HG02852 (cell line): Measurements from ENCODE around the gene PHGDH.

Experiments used
- ATAC-seq: cut with Tn5 transposase; IDR thresholded peaks from one replicate; pipeline ENCODE4 v1.9.1; 2021; ENCODE audit warnings: mild to moderate bottlenecking, moderate library complexity; ENCODE audit not compliant: unreplicated experiment

The PHGDH gene

DNA sequence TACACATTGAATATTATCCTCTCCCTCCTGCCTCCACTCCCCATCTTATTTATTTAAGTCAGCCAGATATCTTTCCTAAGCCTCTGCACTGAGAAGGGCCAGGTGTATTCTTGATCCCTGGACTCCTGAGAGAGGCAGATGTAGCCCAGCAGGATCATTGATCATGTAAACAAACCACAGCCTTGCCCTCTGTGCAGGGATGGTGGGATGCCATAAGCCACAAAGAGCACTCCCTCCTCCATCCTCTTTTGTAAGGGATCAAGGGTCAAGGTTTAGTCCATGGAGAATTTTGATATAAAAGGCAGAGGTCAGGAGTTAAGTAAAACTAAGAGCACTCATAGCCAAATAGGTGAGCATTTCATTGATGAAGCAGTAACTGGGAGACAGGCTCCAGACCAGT lies 17.3 kb downstream of the PHGDH start:
- no peak for ATAC-seq

DNA sequence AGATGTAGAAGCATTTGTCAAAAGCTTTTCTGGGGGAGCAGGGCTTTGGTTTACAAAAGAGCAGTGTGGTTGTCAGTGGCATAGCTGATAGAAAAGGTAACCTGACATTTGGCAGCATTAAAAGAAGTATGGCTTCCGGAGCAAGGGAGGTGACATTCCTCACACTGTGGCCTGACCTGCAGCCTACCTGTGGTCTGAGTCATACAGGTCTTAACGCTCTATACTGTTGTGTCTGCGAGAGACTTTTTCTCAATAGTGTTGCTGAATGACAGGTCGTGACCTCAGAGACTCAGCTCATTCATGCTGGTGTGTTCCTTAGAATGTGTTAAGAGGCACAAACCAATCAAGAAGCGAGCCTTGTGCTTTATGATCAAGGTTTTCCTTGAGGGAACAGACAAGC lies 19.3 kb downstream of the PHGDH start:
- no peak for ATAC-seq

DNA sequence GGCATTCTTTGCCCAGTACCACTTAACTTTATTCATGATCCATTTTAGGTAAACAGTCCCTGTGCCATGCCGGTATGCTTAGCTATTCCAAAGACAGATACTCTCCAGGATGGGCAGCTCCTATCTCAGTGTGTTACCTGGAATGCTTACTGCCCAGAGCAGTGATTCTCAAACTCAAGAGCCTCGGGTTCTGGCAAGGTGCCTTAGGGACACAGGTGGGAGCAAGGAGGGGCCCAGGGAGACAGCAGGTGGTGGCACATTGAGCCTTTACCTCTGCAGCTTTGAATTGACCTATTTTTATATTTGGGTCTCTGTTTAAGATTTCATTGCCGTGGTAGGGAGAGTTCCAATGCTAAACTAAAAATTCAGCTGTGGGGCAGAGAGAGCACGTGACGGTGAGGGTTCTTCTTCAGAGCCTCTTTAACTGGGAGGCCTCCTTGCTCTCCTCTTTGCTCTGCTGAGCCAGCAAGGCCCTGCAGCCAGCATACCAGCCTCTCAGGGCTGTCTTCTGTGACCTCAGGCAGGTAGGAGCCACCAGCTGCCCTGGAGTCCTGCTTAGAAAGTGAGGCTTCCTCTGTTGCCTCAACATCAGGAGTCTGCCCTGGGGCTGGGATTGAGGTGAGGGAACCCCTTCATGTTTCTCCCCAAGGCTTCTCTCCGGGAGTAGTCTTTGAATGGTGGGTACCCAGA lies 20.2 kb downstream of the PHGDH start:
- no peak for ATAC-seq

DNA sequence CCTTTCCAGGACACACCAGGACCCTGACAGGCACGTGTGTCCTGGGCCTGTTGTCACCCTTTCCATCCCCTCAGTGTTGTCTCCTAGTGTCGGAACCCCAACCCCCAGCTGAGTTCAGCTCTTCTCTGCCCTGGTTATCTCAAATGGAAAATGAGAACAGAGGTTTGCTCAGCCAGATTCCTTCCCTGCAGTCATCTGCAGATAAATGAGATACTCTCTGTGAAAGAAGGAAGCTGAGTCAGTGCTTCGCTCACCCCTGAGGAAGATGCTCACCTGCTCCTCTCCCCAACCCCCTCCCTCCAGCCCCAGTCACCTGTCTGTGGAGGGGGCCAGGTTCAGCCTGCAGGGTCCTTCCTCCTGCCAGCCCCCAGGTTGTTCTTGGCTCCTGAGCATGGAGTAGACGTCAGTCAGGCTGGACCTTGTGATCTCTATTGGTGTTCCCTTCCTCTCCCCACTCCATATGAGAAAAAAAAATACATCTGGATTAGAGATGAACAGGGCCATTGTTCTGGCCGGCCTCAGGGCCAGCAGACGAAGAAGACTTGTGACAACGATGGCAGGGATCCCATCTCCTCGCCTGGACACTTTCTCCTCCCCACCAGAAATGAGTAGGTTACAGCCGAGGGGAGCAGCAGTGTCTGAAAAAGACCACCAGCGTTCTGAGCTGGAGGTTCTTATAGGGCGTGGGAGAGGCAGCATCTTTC lies 20.9 kb downstream of the PHGDH start:
- no peak for ATAC-seq

DNA sequence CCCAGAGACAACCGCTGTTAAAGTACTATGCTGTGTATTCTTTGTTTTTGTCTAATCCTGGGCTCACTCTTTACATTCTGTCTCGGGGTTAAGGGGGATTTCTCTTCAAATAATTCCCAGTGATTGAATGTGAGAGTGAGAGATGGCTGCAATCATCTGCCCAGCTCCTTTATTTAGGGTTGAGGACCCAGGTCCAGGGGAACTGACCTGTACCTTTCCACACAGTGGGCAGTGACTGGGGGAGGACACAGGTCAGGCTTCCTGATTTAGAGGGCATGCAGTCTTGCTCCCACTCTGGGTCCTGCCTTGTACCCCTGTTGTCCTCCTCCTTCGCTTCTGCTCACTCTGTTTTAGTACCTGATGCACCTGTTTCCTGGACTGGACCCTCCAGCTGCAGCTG lies 22.0 kb downstream of the PHGDH start:
- no peak for ATAC-seq

DNA sequence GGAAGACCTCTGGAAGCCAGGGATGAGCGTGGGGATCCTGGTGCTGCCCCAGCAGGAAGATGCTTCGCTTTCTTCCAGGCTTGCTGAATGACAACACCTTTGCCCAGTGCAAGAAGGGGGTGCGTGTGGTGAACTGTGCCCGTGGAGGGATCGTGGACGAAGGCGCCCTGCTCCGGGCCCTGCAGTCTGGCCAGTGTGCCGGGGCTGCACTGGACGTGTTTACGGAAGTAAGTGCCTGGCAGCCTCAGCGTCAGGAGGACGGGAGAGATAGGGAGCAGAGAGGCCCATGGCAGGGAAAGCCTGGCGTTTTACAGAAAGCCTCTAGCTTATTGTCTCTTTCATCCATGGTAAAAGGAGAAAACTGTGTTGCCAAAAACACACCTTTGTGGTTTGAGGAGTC lies 23.5 kb downstream of the PHGDH start:
- no peak for ATAC-seq

DNA sequence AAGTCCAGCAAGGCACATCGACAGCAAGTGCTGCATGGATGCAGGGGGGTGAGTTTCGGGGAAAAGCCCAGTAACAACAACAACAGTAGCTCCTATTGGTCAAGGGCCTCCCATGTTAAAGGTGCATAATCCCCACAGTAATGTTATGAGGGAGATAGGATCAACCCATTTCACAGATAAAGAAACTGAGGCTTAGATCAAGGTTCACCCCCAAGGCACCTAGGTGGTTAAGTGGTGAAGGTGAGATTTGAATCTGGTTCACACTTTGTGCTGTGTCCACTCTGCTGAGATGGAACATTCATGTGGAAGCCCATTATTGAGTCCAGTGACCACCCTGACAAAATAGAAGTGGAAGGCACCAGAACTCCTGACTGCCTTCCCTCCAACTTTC lies 24.9 kb downstream of the PHGDH start:
- ATAC-seq: no peak

DNA sequence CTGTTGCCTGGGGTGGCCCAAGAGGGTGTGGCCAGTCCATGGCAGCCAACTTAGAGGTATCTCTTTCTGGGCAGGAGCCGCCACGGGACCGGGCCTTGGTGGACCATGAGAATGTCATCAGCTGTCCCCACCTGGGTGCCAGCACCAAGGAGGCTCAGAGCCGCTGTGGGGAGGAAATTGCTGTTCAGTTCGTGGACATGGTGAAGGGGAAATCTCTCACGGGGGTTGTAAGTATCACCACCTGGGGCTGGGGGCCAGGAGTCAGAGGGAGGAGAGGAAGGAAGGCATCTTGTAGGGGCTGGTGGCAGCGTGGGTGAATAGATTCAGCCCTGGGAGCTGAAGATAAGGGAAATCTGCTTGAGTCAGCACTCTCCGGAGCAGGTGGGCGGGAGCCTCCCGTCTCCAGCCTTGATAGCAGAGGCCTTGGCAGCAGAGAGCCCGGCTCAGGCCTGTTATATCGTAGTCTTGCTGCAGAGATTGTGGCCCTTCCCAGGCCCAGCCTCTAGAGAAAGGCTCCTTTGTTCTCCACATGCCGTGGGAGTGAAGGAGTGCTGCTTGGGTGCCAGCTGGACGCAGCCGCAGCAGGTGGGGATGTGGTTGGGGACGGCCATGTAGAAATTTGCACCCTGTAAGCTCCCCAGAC lies 25.4 kb downstream of the PHGDH start:
- no peak for ATAC-seq

DNA sequence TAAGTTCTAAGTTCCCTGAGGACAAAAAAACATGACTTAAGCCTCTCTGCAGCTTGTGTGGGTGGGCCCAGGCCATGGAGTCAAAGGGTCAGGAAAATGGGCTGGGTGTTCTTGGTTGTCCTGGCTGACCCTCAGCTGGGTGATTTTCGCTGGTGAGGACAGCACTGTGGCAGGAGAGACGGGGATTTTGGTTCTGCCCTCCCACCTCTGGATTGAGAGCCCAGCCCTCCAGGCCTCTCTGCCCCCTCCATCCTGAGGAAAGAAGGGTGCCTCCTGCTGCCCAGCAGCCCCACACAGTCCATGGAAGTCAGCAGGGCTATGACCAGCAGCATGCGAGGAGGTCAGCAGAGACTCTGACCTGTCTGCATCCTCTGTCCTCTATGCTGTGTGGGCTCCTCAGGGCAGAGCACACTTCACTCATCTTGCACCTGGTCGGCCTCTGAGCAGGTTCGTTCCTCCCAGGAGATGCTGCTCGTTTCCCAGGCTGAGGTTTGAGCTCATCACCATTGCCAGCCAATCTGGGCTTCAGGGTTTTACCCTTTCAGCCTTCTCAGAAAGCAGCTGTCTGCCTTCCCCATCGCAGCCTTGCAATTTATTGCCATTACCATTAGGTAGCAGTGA lies 26.5 kb downstream of the PHGDH start:
- ATAC-seq: no peak

DNA sequence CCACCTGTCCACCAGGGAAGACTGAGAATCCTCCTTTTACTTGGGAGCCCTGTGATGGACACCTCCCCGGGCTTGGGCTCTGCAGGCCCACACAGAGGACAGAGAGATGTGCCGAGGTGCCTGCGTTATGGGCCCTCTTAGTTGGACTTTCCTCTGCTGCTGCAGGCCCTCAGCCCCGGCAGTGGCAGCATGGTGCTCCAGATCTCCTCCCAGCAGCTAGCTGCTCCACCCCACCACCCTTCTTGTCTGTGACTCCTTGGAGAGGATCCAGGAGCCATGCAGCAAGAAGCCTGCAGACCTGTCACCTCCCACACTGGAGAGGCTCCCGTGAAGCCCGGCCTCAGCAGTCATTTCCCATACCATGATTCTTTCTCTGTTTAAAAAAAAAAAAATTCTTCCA lies 27.4 kb downstream of the PHGDH start:
- no peak for ATAC-seq

DNA sequence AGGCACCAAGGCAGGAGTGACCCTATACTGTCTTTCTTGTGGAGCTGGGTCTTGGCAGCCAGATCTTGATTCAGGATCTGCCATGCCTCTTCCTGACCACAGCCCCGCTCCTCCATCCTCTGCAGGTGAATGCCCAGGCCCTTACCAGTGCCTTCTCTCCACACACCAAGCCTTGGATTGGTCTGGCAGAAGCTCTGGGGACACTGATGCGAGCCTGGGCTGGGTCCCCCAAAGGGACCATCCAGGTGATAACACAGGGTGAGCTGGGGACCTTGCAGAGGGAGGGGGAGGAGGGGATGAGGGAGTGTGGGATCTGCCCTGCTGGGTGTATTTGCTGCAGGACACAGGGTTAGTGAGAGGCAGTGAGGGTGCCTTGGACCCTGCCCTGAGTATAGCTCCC lies 28.5 kb downstream of the PHGDH start:
- ATAC-seq: no peak

DNA sequence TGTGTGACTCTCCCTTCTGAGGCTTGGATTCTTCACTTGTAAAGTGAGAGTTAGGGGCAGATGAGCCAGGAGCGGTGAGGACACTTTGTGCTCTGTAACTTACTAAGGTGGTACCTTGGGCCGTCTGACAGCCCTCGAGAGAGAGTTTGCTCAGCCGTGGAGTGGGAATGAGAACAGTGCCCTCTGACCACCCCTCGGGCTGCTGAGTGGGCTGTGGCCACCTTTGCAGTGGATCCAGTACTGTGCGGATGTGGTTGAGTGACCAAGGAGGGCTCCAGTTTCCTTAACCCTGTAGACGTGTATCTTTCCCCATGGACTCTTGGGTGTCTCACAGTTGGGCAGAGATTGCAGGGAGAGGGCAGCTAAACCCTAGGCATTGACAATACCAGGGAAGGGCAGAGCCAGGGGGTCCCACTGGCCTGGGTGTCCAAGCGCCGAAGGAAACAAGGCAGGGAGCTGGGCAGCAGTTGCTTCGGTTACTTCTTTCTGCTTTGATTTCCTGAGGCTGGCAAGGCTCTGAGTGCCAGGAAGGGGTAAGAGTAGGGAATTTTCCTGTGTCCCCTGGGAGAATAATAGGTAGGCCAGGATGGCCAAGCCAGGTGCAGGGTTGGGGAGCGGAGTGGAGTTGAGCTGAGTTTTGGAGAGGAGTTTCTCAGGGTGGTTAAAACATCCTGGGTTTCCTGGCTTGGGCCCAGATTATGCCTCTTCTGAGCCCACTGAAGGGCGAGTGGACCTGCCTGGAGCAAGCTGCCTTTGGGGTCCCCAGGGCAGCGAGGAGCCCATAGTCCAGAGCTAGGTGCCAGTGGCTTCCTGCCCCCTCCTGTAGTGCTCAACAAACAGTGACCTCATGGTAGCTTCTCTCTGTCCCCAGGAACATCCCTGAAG lies 29.4 kb downstream of the PHGDH start:
- ATAC-seq: no peak

DNA sequence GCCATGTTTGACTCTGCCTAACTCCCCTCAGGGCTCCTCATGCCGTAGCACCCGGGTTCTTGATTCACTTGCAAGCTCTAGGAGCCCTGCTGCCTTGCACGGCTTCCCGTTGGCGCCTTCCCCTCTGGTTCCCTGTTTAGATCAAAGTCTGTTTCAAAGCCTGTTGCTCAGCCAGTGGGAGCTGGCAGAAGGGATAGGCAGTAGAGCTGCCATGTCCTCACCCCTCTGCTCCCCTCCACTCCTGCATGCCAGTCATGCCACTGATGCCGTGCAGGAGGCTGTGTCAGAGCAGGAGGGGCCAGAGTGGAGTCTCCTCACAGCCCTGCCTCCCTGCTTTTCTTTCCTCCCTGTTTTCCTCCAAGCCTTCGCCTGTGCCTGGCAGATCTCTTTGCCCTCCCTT lies 30.5 kb downstream of the PHGDH start:
- ATAC-seq: no peak

DNA sequence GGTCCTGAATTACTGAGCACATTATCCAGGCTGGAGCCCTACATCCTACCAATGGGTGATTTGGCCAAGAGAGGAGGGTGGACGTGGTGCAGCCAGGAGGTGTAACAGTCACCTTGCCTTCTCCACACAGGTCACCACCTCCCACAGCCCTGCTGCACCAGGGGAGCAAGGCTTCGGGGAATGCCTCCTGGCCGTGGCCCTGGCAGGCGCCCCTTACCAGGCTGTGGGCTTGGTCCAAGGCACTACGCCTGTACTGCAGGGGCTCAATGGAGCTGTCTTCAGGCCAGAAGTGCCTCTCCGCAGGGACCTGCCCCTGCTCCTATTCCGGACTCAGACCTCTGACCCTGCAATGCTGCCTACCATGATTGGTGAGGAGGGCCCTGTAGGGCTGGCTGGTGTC lies 30.9 kb downstream of the PHGDH start:
- ATAC-seq: no peak

DNA sequence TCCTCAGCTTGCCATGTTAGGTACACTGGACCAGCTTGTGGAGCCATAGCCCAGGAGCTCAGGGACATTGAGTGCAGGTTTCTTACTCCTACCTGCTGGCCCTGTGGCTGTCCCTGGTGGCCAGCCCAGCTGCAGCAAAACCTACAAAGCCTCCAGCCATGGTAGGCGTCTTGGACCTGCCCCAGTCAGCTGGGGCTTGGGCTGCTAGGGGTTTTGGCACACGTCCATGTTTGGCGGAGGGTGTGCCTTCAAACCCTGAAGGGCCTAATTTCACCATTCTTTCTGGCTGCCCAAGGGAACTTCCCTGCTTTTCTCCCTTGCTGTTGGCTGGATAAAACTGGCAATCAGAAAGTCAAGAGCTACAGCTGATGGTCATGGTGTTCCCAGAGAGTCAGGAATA lies 31.6 kb downstream of the PHGDH start:
- no peak for ATAC-seq

DNA sequence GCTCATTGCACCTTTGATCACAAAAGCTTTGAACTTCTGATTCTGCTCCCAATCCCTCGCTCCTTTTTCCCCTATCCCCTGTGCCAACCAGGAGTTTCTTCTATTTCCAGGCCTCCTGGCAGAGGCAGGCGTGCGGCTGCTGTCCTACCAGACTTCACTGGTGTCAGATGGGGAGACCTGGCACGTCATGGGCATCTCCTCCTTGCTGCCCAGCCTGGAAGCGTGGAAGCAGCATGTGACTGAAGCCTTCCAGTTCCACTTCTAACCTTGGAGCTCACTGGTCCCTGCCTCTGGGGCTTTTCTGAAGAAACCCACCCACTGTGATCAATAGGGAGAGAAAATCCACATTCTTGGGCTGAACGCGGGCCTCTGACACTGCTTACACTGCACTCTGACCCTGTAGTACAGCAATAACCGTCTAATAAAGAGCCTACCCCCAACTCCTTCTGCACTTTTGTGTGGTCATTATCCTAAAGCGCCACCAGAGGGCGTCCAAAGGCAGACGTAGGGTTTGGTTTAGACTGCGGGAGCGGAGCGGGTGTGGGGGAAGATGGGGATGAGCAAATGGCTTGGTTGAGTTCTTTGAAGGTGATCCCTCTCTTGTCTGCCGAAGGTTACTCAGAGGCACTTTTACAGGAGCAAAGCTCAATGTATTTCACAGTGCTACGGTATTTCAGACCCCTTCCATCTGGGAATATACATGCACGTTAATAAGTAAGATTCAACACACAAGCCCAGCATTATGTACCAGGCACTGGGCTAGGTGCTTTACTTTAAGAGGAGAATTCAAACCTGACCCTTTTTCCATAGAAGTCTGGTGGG lies 32.3 kb downstream of the PHGDH start:
- ATAC-seq: peak; percentile 72

DNA sequence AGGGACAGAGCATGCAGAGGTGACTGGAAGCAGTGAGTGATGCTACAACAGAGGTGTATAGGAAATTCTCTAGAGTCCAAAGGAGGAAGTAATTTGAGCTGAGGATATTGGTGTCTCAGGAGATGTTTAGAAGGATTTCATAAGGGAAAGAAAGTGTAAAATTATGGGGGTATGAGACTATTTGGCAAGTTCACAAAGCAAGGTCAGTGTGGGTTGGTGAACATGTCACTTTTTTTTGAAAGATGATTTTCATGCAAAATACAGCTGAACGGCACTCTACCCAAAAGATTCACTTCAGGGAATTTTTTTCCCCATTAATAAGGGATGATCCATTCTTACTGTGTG lies 32.8 kb downstream of the PHGDH start:
- ATAC-seq: no peak

DNA sequence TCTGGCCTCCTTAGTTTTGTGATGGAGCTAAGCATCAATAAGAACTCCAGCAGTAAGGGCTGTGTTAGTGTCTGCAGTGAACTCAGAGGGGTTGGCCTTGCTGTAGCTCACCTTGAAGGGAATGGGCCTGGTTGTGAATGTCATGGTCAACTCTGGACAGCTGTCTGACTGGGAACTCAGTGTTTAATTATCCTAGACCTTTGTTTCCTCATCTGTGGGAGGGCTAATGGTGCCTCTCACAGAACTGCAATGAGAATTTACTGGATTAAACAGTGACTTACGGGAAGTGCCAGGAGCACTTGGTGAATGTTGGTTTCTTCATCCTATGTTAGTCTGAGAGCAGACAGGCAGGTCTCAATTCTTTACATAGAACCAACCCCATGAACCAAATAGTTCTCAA lies 33.3 kb downstream of the PHGDH start:
- no peak for ATAC-seq

DNA sequence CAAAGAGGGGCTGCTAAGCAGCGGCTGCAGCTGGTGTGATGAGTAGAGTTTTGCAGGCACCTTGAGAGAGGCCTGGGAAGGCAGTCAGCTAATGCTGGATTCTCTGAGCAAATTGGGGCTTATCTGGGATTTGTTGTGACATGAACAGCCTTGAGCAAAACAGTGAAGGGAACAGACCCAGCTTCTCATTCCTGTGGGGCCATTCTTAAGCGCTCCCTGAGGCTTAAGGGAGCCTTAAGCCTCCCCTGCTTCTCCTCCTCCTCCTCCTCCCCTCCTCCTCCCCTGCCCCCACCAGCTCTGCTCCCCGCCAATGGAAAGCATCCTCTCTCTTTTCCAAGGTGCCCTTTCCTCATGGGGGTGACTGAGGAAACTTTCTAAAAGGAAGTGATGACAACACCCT lies 35.7 kb downstream of the PHGDH start:
- ATAC-seq: no peak

DNA sequence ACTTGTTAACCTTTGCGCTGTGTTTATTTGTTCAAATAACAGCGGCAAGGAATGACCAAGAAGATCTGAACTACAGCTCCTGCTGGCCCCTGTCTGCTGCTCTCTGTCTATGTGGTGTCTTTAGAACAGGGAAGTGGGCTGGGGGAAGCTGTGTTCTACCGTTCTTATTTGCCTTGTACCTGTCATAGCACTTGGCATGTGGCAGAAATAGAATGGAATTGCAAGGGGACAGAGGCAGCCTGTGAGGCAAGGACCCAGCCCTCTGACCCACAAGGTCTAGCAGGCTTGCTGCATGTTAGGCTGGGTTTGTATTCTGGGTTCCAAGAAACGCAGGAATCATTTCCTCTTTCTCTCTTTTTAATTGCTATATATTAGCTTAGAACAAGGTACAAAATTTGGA lies 36.3 kb downstream of the PHGDH start:
- ATAC-seq: no peak
